NCI-H2171 treated with DMSO at 0.1 percent for 48 hours (cell line): ENCODE data around the gene R3HDM2.

Experiments used
- DNase-seq: peaks from one replicate; lab custom pipeline; 2025; lab: John Stamatoyannopoulos, UW

Gene R3HDM2

DNA sequence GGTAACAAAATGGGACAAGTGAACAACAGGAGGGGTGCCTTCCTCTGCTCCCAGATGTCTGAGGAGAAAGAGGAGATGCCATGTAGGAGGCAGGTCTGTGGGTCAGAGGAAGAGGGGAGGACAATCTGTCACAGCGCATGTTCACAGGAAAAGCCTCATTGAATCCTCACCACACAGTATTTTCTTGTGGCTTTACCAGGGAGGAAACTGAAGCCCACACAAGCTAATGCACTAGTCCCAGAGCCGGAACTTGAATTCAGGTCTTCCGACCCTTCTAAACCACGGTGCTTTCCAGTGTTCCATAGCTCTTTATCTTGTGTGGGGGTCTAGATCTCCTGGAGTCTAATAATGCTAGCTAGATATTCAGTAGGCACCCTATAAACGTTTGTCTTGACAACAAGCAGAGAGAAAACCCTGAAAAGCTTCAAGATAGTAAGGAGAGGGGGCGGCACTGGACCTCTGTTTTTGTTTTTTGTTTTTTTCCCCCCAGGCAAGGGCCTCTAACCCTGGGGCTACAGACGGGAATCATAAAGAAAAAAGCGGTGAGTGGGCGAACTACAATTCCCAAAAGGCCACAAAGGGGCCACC, 201.7 kb downstream of the R3HDM2 start:
- no peak for DNase-seq

DNA sequence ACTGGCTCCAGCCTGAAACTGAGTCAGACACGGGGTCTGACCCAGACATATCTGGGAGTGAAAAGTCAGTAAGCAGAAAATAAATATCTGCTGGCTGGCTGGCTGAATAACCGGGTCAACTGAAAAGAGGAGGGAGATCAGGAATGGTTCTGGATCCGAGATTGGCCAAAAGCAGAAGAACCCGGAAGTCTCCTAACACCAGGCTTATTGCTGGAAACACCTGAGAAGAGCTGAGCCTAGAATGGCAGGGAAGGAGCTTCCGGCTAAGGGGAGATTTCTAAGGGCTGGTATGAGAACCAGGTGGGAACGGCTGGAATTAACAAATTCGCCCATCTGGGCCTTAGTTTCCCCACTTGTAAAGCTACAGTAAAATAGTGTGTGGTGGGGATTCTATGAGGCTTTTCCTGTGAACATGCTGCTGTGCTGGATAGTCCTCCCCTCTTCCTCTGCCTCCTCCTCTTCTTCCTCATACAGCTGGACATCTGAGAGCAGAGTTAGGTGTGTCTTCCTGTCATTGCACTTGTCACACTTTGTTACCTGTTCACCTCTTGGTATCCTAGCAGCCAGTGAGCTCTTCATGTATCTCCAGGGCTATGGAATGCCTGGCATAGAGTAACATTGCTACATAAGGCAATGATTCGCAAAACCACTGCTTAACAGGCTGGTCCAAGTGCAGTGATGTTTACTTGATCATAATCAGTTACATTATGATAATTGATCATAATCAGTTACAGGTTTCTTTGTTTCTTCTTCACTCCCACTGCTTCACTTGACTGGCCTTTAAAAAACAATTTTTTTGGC, 203.3 kb downstream of the R3HDM2 start:
- no peak for DNase-seq

DNA sequence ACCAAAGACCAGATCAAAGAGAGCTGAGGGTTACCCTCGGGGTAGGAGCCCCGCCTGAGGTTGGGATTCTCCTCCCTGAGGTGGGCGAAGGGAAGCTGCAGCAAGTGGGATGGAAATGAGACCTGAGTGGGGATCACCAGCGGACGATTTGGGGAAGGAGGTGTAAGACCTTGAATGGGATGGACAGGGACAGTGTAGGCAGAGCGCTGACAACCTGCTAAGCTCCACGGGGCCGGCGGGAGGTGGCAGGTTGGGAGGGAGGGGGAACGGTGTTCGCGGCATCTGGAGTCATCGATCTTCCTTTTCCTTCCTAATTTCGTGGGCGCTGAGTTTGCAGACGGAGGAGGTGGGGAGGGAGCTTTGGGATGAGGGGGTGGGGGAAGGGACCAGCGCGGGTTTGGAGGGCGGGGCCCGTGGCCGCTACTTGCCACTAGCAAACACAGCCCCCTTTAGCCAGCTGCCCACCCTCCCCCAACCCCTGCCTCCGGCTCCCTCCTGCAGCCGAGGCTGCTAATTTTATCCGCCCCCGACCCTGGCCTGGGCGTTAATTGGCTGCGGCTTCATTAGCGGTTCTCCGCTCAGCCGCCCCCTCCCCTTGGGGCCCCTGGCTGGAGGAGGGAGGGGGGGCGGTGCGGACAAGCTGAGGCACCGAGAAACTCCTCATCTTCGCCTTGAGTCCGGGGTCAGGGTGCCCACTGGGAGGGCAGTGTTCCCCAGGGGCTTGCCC, 204.1 kb downstream of the R3HDM2 start:
- DNase-seq: peak; percentile 52

DNA sequence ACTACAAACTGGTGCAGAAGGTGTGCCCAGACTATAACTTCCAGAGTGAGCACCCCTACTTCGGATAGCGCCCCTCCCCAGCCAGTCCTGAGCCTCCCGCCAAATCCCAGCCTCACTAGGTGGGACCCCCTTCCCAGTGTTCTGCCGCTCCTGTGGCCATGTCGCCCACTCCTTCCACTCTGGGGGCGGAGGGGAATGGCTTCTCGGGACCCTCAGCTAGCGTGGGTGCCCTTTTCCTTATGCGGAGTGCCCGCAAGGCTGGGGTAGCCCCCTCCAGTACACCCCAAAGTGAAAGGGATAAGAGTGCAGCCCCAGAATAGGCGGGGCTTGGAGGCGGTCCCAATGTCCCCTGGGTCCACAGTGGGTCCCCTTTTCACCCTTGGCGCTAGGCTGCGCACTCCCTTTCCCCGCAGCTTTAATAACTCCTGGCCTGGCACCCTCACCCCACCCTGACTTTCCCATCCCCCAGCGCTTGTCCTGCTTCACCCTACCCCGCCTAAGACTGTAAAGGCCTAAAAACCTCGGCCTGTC, 205.1 kb downstream of the R3HDM2 start:
- DNase-seq: no peak

DNA sequence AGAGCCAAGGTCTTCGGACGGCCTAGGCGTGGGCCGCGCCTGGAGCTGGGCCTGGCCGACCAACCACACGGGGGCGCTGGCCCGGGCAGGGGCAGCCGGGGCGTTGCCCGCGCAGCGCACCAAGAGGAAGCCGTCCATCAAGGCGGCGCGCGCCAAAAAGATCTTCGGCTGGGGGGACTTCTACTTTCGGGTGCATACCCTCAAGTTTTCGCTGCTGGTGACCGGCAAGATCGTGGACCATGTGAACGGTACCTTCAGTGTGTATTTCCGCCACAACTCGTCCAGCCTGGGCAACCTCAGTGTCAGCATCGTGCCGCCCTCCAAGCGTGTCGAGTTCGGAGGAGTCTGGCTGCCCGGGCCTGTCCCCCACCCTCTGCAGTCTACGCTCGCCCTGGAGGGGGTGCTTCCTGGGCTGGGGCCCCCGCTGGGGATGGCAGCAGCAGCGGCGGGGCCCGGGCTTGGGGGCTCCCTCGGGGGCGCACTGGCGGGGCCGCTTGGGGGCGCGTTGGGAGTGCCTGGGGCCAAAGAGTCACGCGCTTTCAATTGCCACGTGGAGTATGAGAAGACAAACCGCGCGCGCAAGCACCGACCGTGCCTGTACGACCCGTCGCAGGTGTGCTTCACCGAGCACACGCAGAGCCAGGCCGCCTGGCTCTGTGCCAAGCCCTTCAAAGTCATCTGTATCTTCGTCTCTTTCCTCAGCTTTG, 205.7 kb downstream of the R3HDM2 start:
- DNase-seq: peak; percentile 76

DNA sequence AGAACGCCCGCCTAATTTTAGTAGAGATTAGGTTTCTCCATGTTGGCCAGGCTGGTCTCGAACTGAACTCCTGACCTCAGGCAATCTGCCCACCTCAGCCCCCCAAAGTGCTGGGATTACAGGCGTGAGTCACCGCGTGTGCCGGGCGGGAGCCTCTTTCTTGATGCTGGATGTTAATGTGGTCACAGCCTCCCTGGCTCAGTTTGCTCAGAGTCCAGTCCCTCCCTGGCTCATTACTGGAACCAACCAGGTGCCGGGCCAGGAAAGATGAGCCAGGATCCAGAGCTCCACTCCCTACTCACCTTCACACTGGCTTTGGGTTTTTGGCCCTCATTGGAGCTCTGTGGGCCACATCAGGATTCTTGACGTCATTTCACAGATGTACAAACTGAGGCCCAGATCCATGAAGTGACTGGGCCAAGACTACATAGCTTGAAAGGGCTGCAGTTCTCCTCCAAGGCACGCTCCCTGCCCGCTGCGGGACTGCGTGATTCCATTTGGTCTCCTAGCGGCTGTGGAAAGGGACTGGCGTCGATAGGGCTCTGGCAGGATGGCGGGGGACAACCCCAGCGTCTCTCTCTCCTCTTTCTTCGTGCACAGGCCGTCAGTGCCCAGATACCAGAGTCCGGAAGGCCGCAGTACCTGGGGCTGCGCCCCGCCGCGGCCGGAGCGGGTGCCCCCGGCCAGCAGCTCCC, 206.4 kb downstream of the R3HDM2 start:
- DNase-seq: no peak

DNA sequence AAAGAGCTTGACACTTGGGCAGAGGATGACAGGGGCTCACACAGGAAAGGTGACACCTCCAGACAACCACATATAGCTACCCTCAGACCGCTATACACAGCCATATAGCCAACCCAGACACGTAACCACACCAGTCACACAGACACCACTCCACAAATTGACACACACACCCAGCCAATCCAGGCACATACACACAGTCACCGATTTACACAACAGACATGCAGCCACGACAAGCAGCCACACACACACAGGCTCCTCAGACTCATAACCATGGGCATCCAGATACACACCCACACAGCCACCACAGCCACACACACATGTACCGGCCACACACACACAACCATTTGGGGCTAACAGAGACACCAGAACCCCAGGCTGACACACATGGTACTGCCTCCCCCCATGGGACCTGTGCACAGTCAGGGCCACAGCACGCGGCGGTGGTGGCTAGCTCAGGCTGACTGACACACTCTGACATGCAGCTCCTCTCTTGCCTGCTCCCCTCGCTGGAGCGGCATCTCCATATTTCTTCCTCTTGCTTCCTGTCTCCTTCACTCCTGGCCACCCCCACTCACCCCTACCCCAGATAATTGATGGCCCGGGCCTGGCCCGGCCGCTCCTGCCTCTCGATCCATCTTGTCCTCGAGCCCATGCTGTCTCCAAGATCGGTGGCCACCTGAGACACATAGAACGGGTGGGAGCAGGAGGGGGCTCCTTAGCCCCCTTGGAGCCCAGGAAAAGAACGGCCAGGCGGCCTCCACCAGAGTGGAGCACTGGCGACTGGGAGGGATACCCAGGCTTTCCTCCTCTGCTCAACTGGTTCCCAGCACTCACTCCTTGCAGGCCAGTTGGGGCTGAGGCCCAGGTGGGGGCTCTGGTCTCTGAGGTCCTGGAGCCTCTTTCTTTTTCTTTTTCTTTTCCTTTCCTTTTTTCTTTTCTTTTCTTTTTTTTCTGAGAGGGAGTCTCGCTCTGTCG, 207.4 kb downstream of the R3HDM2 start:
- DNase-seq: no peak

DNA sequence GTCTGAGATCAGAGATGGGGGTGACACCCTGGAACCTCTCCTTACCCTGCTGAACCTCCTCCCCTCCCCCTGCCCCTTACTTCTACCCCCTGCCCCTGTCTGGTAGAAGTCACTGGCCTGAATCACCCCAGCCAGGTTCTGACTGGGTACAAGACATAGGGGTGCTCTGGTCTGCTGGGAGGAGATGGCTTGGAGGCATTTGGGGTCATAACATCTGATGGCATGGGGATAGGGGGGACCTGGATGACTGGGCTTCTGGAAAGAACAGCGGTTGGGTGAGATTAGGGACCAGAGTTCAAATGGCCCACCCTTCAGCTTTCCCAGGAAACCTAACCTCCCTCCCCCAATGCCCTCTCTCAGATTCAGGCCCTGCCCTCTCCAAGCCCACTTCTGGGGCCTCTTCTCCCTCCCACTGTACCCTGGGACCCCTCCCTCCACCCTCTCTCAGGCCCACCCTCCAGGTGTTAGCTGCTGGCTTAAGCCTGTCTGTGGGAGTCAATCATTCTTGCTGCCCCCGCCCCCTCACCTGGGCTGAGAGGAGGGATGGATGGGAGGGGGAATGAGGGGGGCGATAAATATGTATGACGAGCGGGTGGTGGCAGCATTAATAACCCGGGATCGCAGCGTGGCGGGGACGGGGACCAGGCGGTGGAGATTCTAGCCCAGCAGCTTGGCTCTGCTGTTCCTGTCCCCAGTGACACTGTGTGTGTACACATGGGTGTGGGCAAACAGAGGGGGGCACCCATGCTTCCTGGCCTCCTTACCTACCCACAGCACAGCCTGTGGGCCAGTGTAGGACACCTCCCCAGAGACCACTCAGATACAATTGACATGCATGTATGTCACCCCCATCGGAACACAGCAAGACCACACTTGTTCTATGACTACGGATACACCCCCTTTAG, 208.3 kb downstream of the R3HDM2 start:
- no peak for DNase-seq

DNA sequence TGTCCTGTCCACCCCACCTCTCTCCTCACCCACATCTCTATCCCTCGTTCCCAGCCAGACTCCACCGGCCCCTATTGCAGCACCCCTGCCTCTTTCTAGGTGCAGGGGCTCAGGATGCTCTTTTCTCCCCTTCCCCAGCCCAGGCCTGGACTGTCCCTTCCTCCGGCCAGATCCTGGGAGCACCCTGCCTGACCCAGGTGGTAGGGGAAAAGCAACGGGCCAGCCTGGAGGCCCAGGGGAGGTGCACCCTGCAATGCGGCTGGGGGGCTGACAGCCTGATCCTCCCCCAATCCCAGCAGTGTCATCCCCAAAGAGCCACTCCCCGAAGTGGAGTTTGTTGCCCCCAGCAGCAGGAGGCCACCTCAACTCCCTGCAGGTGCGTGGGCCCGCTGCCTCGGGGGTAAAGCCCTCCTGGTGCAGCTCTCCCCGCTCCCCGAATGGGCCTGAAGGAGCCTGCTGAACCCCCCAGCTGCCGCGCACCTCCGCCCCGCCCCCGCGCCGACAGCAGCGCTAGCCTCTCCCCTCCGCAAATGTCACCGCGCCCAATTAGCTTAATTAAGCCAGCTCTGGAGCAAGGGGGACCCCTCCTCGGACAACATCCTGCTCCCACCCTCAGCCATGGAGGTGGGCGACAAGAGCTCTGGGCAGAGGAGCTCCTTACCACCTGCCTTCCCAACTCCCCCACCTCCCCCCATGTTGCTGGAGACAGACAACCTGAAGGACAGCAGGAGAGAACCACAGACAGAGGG, 209.5 kb downstream of the R3HDM2 start:
- DNase-seq: no peak

DNA sequence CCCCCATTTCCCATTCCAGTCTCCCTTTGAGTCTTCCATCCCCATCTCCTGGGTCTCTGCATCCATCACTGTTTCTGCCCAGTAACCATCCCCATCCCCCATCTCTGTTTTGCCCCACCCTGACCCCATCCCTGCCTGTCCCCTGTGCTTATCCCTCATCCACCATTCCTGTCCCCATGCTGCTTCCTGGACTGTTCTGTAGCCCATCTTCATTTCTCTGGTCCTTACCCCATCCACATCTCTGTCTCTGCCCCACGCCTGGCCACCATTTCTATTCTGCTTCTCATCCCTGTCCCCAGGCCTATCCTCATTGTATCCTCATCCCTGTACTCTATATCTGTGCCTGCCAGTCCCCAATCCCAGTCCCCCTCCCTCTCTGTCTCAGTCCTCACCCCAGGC, 210.1 kb downstream of the R3HDM2 start:
- no peak for DNase-seq

DNA sequence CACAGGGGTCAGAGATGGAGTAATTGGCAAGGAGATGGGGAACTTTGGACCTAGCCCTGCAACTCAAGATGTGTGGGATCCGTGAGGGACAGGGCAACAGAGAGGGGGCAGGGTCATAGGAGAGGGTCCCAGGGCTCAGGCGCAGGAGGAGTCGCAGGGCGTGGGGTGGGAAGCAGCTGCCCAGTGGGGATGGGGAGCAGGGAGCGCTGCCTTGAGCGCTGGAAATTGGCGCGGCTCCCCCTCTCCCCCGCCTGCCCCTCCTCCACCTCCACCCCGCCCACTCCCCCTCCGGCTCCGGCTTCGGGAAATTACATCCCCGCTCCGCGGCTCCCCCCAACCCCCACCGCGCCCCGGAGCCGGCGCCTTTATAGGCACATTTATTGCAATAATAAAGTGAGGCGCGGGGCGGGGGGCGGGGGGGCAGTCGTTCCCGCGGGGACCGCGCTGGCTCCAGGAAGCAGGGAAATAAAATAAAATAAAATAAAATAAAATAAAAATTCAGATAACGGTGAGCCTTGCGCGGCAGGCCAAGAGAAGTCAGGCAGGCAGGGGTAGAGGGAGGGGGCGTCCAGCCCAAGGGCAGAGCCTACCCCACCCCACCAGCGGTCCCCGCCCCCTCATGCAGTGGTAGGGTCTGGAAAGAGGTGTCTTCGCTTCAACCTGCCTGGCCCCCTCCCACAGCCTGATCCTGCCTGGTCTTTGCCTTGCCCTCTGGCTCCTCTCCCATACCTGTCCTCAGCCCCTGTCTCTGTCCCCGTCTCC, 210.7 kb downstream of the R3HDM2 start:
- DNase-seq: no peak

DNA sequence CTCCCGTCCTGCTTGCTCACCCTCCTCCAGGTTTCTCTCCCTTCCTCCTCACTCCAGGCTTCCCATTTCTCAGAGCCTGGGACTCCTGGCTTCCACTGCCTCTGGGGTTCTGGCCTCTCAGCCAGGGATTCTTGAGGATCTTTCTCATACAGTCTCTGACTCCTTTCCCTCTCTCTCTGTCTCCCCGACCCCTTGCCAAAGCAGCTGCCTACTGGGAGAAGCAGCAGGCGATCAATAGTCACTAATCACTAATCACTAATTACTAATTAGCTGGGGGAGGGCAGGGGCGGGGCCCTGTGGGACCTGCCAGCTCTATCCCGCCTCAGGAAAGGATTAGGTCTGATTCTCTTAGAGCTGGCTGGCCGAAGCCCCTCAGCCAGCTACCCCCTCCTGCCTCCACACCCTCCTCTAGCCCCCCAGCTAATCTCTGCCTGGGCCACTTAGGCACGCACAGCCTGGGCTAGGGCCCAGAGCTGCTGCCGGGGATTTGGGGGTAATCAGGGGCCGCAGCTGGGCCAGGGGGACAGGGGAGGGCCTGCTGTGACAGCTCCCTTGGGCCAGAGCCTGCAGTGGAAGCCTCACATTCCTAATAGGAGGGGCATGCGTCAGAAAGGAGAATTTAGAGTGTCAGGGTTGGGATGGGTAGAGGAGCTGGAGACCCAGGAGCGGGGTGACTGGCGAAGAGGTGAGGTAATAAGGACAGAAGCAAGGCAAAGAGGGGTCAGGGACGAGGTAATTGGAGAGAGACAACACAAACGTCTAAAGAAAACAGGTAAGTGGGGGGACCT, 211.4 kb downstream of the R3HDM2 start:
- no peak for DNase-seq

DNA sequence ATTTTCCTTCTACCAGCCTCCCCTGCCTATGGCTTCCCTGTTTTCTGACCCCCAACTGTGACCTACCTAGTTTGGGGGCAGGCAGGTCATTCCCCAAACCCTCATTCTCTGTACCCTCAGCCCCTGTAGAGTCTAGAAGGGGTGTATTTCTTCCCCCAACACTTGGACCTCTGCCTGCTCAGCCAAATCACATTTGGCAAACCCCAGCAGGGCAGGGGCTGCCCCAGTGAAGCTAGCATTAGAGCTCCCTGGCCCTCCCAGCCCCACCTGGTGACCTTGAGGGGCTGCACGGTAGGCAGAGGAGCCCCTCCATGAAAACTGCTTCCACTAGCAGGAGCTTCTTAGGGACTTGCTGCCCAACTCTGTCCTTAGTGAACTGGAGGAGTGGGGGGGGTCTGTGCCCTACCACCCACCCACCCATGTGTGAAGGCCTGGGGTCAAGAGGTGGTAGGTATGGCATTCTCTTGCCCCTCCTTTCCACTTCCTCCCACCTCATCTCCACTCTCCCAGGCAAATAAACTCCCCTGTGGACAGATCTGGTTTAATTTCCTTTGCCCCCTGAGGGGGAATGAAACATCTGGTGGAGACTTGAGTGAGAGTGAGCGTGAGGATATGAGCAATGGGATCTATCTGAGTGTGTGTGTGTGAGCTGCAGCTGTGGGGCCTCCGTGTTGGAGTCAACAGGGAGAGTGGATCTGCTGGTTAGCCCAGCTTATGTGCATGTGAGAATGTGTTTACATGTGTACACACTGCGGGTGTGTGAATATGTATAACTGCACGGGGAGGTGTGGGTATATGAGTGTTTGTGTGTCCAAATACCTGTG, 212.6 kb downstream of the R3HDM2 start:
- no peak for DNase-seq

DNA sequence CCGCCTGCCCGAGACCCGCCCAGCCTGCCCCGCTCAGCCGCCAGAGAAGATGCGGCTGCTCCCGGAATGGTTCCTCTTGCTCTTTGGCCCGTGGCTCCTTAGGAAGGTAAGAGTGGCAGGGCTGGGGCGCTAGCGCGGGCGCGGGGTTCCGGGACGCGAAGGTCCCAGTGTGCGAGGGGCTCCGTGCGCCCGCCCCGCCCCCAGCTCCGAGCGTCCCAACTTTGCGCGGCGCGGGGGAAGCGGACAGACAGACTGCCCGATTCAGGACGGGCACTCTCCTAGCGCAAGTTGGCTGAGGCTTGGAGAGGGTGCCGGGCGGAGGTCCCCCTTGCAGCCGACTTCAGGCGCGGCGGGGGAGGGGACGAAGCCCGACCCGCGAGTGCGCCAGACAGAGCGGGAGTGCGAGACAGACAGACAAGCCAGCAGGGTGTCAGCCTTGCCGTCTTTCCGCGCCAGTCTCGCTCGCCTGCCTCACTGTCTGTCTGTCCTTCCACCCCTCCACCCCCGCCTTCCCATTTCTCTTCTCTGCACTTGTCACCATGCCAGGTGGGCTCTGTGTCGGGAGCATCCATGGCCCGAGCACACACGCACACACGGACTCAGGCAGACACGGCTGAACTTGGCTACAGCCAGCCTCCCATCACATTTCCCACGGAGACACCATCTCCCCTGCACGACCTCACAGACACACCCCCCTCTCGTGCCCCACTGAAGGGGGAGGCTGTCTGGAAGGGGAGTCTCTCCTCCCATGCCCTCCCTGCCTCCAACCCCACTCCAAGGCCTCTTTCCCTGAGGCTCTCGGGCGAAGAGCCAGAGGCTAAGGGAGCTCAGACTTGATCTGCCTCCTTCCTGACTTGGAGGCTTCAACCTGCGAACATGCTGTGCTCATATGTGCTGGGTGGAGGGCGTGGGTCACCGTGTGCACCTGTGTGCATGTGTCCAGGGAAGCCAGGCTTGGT, 213.6 kb downstream of the R3HDM2 start:
- peak; percentile 45 for DNase-seq
